Daoy (cell line): Measurements from ENCODE around the gene HEATR1. TPM values are rescaled to one million over a fixed set of nuclear protein-coding genes. Genes with fewer than 3 reads are reported as not detected.
A peak's percentile ranks its signal among the peaks of the same experiment; 100 is the strongest.
"Not testable (repeated sequence)": the region's sequence is repeated elsewhere in the genome, so short reads cannot be mapped to it uniquely, and the experiment has no call there.

Source experiments
- DNase-seq: peaks from one replicate; pipeline ENCODE4 v3.0.0-alpha.2; 2015; ENCODE audit warnings: low read depth
- total RNA-seq: library from RNA; depleted of rRNA; stranded (reverse); fragments of >200 nt; shearing (Covaris generic); gene quantifications from 2 replicates; pipeline ENCODE4 v1.2.3, GENCODE V29; 2014; rRNA removed

The HEATR1 gene
- total RNA-seq, 1 experiment from 2014 or later = 68.0 TPM

DNA sequence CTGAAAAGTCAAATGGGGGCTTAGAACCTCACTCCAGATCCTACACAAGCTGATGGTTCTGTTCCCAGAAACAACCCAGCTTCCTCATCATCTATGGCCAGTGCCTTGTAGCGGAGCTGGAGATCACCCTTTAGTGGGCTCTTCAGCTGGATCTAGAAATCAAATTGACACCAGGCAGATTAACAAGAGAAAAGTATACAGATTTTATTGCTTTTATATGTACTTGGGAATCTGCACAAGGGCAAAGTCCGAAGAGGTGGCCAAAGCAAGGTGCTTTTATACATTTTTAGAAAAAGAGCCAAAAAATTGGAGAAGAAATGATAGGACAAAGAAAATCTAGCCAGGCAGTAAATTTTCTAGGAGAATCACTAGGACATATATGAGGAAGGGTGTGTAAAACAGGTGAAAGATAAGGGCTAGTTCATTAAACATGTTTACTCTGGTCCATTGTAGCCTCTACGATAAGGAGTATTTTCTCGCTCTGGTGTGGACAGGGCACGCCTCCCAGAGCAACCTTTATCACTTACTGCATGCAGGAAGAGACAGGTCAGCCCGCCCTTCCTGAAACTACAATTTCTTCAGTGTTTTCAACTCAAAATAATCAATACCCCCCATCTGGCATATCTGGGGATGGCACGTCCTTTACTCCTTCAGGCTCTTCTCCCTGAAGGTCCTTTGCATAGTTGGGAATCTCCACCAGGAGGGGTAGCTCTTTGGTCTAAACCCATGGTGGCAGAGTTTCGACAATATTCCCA lies 94.5 kb downstream of the HEATR1 start:
- DNase-seq = no peak

DNA sequence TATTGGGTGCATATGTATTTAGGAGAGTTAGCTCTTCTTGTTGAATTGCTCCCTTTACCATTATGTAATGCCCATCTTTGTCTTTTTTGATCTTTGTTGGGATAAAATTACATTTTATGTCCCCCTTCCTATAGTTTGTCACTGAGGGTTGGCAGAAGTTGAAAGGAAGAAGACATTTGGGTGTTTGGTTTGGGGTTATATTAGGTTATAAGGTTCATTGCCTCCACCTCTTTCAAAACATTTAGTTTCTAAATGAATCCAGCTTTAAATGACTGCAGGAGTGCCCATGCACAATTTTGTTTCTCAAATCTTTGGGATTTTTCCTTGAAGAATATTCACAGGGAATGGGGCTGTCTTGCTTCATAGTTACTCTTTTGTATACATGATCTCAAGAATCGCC lies 95.1 kb downstream of the HEATR1 start:
- no peak for DNase-seq

DNA sequence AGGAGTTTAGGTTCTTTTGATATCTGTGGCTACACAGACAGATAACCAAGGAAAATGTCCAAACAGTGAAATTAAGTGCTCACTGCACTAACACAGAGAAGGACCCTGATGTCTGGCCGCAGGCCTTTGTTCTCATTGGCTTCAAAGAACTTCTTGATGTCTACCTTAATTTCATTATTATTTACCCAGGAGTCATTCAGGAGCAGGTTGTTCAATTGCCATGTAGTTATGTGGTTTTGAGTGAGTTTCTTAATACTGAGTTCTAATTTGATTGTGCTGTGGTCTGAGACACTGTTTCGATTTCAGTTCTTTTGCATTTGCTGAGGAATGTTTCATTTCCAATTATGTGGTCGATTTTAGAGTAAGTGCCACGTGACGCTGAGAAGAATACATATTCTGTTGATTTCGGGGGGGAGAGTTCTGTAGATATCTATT lies 95.7 kb downstream of the HEATR1 start:
- DNase-seq = no peak

DNA sequence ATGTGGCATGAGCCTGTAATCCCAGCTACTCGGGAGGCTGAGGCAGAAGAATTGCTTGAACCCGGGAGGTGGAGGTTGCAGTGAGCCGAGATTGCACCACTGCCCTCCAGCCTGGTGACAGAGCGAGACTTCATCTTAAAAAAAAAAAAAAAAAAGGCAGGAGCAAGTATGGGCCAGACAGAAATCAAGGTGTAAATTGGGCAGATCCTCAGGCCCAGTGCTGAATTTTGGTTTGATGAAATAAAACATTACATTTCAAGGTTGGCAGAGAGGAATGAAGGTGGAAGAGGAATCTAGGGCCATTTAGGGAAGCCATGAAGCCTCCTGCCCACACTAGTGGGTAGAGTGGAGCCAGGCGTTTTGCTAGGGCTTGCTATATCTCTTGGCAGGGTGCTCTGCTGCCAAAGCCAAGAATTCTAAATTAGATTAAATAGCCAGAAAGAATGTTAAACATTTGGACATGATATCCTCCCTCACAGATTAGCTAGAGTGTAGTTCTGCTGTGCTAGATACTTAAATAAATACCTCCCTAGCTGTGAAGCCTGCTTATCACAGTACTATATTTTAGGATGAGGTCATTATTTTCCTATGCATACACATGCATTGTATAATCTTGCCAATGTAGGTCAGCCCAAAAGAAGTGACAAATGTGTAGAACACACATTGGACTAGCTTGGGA lies 97.2 kb downstream of the HEATR1 start:
- DNase-seq = peak; percentile 63

DNA sequence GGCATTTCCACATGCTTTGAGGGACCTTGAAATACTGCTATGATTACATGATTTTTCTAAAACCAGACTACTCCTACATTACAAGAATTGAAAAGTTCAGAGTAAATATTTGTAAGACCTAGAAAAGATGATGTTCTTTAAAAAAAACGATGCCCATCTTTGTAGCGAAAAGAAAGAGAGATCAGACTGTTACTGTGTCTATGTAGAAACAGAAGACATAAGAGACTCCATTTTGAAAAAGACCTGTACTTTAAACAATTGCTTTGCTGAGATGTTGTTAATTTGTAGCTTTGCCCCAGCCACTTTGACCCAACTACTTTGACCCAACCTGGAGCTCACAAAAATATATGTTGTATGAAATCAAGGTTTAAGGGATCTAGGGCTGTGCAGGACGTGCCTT lies 100.0 kb downstream of the HEATR1 start:
- not testable (repeated sequence) for DNase-seq

DNA sequence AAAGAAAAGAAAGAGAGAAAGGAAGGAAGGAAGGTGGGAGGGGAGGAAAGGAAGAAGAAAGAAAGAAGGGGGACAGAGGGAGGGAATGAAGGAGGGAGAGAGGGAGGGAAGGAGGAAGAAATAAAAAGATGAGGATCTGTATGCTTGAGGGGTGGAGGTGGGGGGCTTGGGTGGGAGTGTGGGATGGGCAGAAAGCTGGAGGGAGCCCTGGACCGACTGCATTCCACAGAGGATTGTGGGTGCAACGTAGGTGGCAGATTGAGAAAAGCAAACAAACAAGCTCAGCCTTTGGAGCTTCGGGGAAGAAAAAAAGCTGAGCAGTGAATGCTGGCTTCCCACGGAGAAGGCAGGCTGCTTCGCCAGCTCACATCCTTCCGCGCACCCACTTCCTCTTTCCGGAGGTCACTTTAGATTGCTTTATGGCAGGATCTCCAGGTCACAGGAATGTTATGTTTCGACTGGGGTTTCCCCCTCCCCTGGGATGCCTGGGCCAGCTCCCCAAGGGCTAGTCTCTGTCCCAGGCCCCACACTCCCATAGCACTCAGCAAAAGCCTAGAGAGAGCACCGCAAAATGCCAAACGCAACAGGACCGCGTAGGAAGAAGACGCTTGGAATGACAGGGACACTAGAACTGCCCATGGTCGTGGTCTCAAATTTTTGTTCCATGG lies 101.2 kb downstream of the HEATR1 start:
- peak; percentile 93 for DNase-seq

DNA sequence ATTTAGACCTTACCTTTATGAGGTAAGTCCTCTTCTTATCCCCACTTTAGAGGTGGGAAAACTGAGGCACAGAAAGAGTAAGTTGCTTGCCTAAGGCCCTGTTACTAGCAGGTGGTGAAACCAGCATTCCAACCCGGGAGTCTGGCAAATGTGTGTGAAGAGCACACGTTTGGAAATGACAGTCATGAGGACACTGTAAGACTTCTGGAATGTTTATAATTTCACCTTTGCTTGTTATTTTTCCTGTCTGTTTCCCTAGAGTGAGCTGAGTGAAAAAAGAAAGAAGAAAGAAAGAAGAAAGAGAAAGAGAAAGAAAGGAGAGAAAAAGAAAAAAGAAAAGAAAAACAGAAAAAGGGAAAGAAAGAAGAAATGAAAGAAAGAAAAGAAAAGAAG lies 101.7 kb downstream of the HEATR1 start:
- DNase-seq = peak; percentile 71

DNA sequence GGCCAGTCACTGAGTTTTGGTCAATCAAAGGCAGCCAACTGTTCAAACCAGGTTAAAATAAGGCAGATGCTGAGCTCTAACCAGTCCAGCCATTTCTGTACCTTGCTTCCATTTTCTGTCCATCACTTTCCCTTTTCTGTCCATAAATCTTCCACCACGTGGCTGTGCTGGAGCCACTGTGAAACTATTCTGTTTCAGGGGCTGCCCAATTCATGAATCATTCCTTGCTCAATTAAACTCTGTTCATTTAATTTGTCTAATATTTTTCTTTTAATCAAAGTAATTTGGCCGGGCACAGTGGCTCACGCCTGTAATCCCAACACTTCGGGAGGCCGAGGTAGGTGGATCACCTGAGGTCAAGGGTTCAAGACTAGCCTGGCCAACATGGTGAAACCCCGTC lies 103.2 kb downstream of the HEATR1 start:
- no peak for DNase-seq

Other genes starting within 250 kb of the HEATR1 start
- gene EDARADD, start 210.2 kb downstream of the HEATR1 start, total RNA-seq = 2.7 and 6.0 TPM in 2 replicates
- gene LGALS8, start 80.5 kb downstream of the HEATR1 start, total RNA-seq = 89.3 and 97.9 TPM in 2 replicates
- 0.34 and 1.7 TPM in 2 replicates for gene ACTN2, start 82.0 kb upstream of the HEATR1 start, total RNA-seq
- 19.4 and 21.0 TPM in 2 replicates for gene MTR, start 190.8 kb upstream of the HEATR1 start, total RNA-seq